Activated T-helper 1 cell treated with Interleukin-2 at 50 U/mL for 16 hours (primary cell): Measurements from ENCODE around the gene MIOS.

Source experiments
- DNase-seq: peaks from one replicate; pipeline ENCODE4 v3.0.0-alpha.2; 2020; ENCODE audit warnings: low read depth

The MIOS gene

GRCh38 chr7:7566651-7567611 is at the start of gene MIOS:
Gene MIOS, plus strand, starts transcription at chr7:7566884. Its CDS starts 5,592 bp downstream, at chr7:7572476.
- DNase-seq: peak; percentile 74

- no peak for DNase-seq
These were observed 48.9 kb upstream of the MIOS start for GRCh38 chr7:7517754-7518153.

- no peak for DNase-seq
These were observed 47.6 kb upstream of the MIOS start for GRCh38 chr7:7519056-7519455.

GRCh38 chr7:7519528-7519927 is 47.2 kb upstream of the MIOS start:
- DNase-seq: no peak

GRCh38 chr7:7521259-7521658 is 45.4 kb upstream of the MIOS start:
- no peak for DNase-seq

- no peak for DNase-seq
These were observed 44.3 kb upstream of the MIOS start for GRCh38 chr7:7522421-7522820.

GRCh38 chr7:7524121-7524520 is 42.6 kb upstream of the MIOS start:
- no peak for DNase-seq

- no peak for DNase-seq
These were observed 40.7 kb upstream of the MIOS start for GRCh38 chr7:7526006-7526405.

GRCh38 chr7:7527047-7527446 is 39.6 kb upstream of the MIOS start:
- DNase-seq: no peak

- DNase-seq: no peak
These were observed 37.4 kb upstream of the MIOS start for GRCh38 chr7:7529328-7529727.

GRCh38 chr7:7533831-7534430 is 32.8 kb upstream of the MIOS start:
- no peak for DNase-seq

GRCh38 chr7:7535691-7536090 is 31.0 kb upstream of the MIOS start, which contains the start of gene COL28A1:
Gene COL28A1, minus strand, starts transcription at chr7:7535873. Its CDS starts 2,998 bp downstream, at chr7:7532875.
- DNase-seq: no peak

- DNase-seq: no peak
These were observed 30.2 kb upstream of the MIOS start for GRCh38 chr7:7536396-7537019.

GRCh38 chr7:7537711-7538110 is 29.0 kb upstream of the MIOS start:
- no peak for DNase-seq

- DNase-seq: no peak
These were observed 27.5 kb upstream of the MIOS start for GRCh38 chr7:7539152-7539551.

GRCh38 chr7:7539711-7540110 is 27.0 kb upstream of the MIOS start:
- no peak for DNase-seq

GRCh38 chr7:7542251-7542835 is 24.3 kb upstream of the MIOS start:
- no peak for DNase-seq

GRCh38 chr7:7548407-7548806 is 18.3 kb upstream of the MIOS start:
- no peak for DNase-seq

GRCh38 chr7:7550663-7551062 is 16.0 kb upstream of the MIOS start:
- DNase-seq: no peak

GRCh38 chr7:7552199-7552598 is 14.5 kb upstream of the MIOS start:
- no peak for DNase-seq

GRCh38 chr7:7553386-7553785 is 13.3 kb upstream of the MIOS start:
- DNase-seq: no peak

GRCh38 chr7:7554021-7554432 is 12.7 kb upstream of the MIOS start:
- DNase-seq: no peak
